Retinal pigment epithelial cell (primary cell): ENCODE data around the gene DMC1.
A peak's percentile ranks its signal among the peaks of the same experiment; 100 is the strongest.

Experiments
- DNase-seq: peaks from one replicate; pipeline ENCODE4 v3.0.0-alpha.2; 2010; ENCODE audit warnings: low read depth
- H3K4me3 ChIP-seq: 2 replicates; pipeline ENCODE4 v1.5.1; 2011; ENCODE audit warnings: mild to moderate bottlenecking, low read length, control low read depth, moderate library complexity
- CTCF ChIP-seq: conservative IDR thresholded peaks from 2 replicates; pipeline ENCODE4 v1.5.1; 2011; ENCODE audit warnings: low read depth, low read length, control low read depth, inconsistent platforms

DMC1 gene

GRCh38 chr22:38506118-38506962, 63.6 kb downstream of the DMC1 start, which contains the start of gene DDX17:
DDX17 (minus strand) TSS chr22:38506311.
- no peak for TF ChIP-seq CTCF
- peak; percentile 80 for DNase-seq

GRCh38 chr22:38505541-38506117, 64.4 kb downstream of the DMC1 start:
- TF ChIP-seq CTCF = no peak
- peak overlapping the region; percentile 96 for H3K4me3 ChIP-seq
- no peak for DNase-seq

More at GRCh38 chr22:38506118-38506962, 63.6 kb downstream of the DMC1 start, which contains the start of gene DDX17:
- H3K4me3 ChIP-seq = peak within 1 kb of the TSS; percentile 96

GRCh38 chr22:38504731-38505540, 65.0 kb downstream of the DMC1 start:
- DNase-seq = no peak
- peak overlapping the region; percentile 96 for H3K4me3 ChIP-seq
- no peak for TF ChIP-seq CTCF

DNA sequence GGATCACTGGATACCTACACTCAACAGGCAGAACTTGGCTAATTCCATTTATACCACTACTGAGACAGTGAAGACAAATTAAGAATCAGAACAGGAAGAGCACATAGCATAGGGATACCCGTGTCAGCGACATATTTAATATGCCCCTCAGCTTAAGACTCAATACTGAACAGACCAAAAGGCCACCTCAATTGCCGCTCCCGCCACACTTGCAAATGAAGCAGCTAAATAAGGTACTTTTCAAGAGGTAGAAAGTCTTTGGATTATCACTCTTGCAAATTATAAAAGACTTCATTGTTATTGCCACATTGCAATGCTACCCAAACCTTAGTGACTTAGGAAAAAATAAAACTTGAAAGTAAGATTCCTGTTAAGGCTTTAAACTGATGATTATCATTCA, 67.0 kb downstream of the DMC1 start:
- peak overlapping the region; percentile 96 for H3K4me3 ChIP-seq
- no peak for DNase-seq
- no peak for TF ChIP-seq CTCF

- TF ChIP-seq CTCF = no peak
- peak overlapping the region; percentile 96 for H3K4me3 ChIP-seq
- DNase-seq = no peak
These were observed 67.9 kb downstream of the DMC1 start for GRCh38 chr22:38501797-38502672.

DNA sequence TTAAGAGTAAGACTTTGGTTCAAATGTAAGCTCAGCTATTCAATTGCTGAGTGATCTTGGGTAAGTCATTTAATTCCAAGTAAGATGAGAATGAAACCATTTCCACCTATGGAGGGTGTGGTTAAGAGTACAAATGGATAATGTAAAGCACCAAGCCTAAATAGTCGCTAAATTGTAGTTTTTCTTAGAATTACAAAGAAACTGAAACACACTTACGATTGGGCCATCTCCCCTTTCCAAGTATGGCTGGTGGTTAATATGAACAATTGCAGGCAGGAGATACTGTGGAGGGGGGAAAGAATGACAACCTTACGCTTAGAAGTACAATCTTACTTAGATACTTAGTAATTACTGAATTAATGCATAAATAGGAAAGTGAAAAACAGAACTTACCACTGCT, 72.1 kb downstream of the DMC1 start:
- H3K4me3 ChIP-seq = no peak overlapping the region
- no peak for DNase-seq
- no peak for TF ChIP-seq CTCF
